Common myeloid progenitor, CD34-positive (primary cell): ENCODE data around the gene CD109. TPM values are rescaled to one million over a fixed set of nuclear protein-coding genes. Genes with fewer than 3 reads are reported as not detected.

Source experiments
- CTCF ChIA-PET: fragments of 350-600 bp; sonication (Branson Sonifier 250); formaldehyde crosslinking; loops from one replicate; lab custom pipeline; 2021; ENCODE audit warnings: antibody characterized with exemption; lab: Charles Lee
- POLR2A ChIA-PET: fragments of 350-600 bp; sonication (Branson Sonifier 250); formaldehyde crosslinking; loops from one replicate; lab custom pipeline; 2021; ENCODE audit warnings: antibody characterized with exemption; lab: Charles Lee
- DNase-seq, 3 donors: peaks; one replicate each; pipeline versions ENCODE4 v3.0.0 to v3.0.0-alpha.2; 2013
- H3K27ac ChIP-seq, 2 experiments: 1 replicate in 1 of 2; 2 replicates in 1 of 2; pipeline ENCODE4 v1.7.0; 2013; ENCODE audit warnings: inconsistent platforms in 2 of 2, low read length in 2 of 2, mild to moderate bottlenecking in 2 of 2, low read depth in 1 of 2, moderate library complexity in 1 of 2; ENCODE audit not compliant: severe bottlenecking in 2 of 2, insufficient read depth in 1 of 2, poor library complexity in 1 of 2
- H3K27me3 ChIP-seq, 5 experiments: replicated peaks in 2 of 5; 1 replicate in 3 of 5; 2 replicates in 2 of 5; pipeline versions ENCODE4 v1.6.1 to v1.7.0; 2013; ENCODE audit warnings: low read length in 4 of 5, mild to moderate bottlenecking in 2 of 5, moderate library complexity in 2 of 5, inconsistent platforms in 1 of 5; ENCODE audit not compliant: insufficient read depth in 5 of 5, control insufficient read depth in 4 of 5
- H3K36me3 ChIP-seq, 4 experiments: 1 replicate in 2 of 4; 2 replicates in 2 of 4; pipeline versions ENCODE4 v1.6.1 to v1.7.0; 2013; ENCODE audit warnings: low read length in 3 of 4, control low read depth in 1 of 4, mild to moderate bottlenecking in 1 of 4; ENCODE audit not compliant: control insufficient read depth in 4 of 4, insufficient read depth in 4 of 4
- H3K4me1 ChIP-seq, 4 experiments: 1 replicate in 3 of 4; 2 replicates in 1 of 4; pipeline versions ENCODE4 v1.6.1 to v1.7.1; 2013; ENCODE audit warnings: low read length in 3 of 4, mild to moderate bottlenecking in 3 of 4, control low read depth in 1 of 4, inconsistent platforms in 1 of 4, moderate library complexity in 1 of 4; ENCODE audit not compliant: control insufficient read depth in 4 of 4, insufficient read depth in 4 of 4; ENCODE audit errors: control extremely low read depth in 1 of 4
- H3K4me3 ChIP-seq, 7 experiments: 1 replicate in 4 of 7; 2 replicates in 3 of 7; pipeline versions ENCODE4 v1.5.1 to v1.7.0; 2013; ENCODE audit warnings: mild to moderate bottlenecking in 7 of 7, low read length in 6 of 7, moderate library complexity in 6 of 7, inconsistent platforms in 2 of 7, low read depth in 2 of 7, control low read depth in 1 of 7; ENCODE audit not compliant: insufficient read depth in 4 of 7, control insufficient read depth in 1 of 7; ENCODE audit errors: extremely low read depth in 1 of 7
- H3K9me3 ChIP-seq, 5 experiments: 1 replicate in 4 of 5; 2 replicates in 1 of 5; pipeline versions ENCODE4 v1.6.1 to v1.7.1; 2013; ENCODE audit warnings: low read length in 4 of 5, mild to moderate bottlenecking in 2 of 5, inconsistent platforms in 1 of 5, low read depth in 1 of 5, moderate library complexity in 1 of 5; ENCODE audit not compliant: control insufficient read depth in 4 of 5, insufficient read depth in 2 of 5; ENCODE audit errors: control extremely low read depth in 1 of 5
- WGBS: methylation state at CpG from one replicate; pipeline ENCODE4 v1.1.5; 2013; ENCODE audit not compliant: insufficient coverage; 5-methylcytosine and 5-hydroxymethylcytosine counted together
- polyA plus RNA-seq: library from polyadenylated mRNA; unstranded; fragments of 120-200 nt; gene quantifications from one replicate; pipeline ENCODE4 v1.2.1, GENCODE V29; 2013

Gene CD109
- 41.5 TPM for polyA plus RNA-seq

DNA sequence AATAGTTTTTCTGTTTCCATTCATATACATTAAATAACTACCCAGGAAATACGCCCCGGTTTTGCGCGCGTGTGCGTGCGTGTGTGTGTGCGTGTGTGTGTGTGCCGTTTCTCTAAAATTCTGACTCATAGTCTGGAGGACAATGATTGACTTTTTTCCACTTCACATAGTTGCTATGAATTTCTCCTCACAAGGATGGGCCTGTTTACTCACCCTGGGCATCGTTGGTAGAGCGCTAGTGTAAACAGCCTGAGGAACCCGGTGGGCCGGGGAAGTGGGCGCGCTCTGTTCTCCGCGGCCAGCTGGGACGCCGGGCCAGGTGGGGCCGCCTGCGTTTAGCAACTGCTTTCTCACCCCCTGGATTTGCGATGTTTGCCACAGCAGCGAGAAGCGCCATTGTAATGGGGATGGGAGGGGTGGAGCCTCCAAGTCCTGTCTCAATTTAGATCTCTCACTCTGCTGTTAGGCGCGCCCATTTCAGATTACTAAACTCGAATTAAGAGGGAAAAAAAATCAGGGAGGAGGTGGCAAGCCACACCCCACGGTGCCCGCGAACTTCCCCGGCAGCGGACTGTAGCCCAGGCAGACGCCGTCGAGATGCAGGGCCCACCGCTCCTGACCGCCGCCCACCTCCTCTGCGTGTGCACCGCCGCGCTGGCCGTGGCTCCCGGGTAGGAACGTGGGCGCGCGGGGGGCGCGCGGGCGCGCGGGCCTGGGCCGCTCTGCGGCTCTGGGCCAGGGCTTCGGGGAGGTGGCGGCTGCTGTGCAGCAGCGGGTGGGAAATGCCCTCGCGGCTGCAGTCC is at the start of gene CD109:
TSS of gene CD109 (plus strand) at position 585 of the 803 bp plus-strand sequence. CDS start at position 598, 13 bp downstream.
- peaks cover 31 to 52% (median 45%) of the 10 kb centered on the region in 4 experiments for H3K4me1 ChIP-seq
- H3K27ac ChIP-seq: peak within 1 kb of the TSS; percentile 86 to 94
- peaks cover 0 to 4% (median 0%) of the 10 kb centered on the region in 4 experiments for H3K36me3 ChIP-seq
- peak; percentile 87 to 97 (median 96) for DNase-seq
- H3K27me3 ChIP-seq: no peaks in the 10 kb centered on the region
- CTCF ChIA-PET: interaction anchor here (0.9 to 10.3 kb wide), 7 partner anchors 14 to 43 kb away, joined by 3 to 68 read pairs (median 4); no protein-coding TSS in a partner anchor
- peak within 1 kb of the TSS; percentile 73 to 97 (median 85) for H3K4me3 ChIP-seq
- 0% methylated on average over 48 of the region's 61 CpGs for WGBS
- POLR2A ChIA-PET: no interaction called here
- peaks cover 0 to 3% (median 0%) of the 10 kb centered on the region in 5 experiments for H3K9me3 ChIP-seq

DNA sequence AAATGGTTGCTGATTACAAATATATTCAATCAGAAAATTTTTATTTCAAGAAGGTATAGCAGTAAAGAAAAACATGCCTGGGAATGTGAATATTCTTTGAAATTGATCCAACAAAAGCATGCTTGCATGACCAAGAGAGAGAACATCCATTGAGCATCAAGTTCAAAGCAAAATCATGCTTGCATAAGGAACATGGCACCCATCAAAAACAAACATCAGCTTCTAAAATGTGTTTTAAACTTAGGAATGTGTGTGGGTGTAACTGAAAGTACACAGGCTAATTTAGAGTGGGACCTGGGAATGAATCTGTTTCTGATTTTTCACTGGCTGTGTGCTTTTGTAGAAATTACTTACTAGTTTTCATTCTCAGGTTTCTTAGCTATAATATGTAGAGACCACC is 47.8 kb upstream of the CD109 start:
- Histone ChIP-seq H3K27ac (no peak overlapping the region), H3K36me3 (peaks cover 5 to 11% (median 8%) of the 10 kb centered on the region in 4 experiments), H3K9me3 (no peaks in the 10 kb centered on the region), H3K27me3 (no peaks in the 10 kb centered on the region), H3K4me3 (no peak overlapping the region), H3K4me1 (peaks cover 0 to 16% (median 6%) of the 10 kb centered on the region in 4 experiments)
- POLR2A ChIA-PET: no interaction called here
- CTCF ChIA-PET: interaction anchor here (1.2 to 1.5 kb wide), 2 partner anchors 74 to 85 kb away, joined by 4 to 5 read pairs; no protein-coding TSS in a partner anchor
- DNase-seq: no peak

DNA sequence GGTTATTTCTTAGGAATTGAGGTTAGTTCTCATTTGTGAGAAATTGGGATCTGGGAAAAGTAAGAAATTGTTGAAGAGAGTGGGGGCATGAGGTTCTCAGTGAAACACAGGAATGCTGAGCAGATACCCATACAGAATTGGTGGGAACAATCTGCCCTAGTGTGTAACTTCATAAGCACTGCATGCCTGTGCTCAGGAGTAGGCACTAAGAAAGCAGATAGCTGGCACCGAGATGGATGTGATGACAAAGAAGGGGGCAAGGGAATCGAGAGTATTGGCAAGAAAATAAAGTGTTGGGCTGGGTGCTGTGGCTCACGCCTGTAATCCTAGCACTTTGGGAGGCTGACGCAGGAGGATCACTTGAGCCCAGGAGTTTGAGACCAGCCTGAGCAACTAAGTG is 46.2 kb upstream of the CD109 start:
- CTCF ChIA-PET: no interaction called here

DNA sequence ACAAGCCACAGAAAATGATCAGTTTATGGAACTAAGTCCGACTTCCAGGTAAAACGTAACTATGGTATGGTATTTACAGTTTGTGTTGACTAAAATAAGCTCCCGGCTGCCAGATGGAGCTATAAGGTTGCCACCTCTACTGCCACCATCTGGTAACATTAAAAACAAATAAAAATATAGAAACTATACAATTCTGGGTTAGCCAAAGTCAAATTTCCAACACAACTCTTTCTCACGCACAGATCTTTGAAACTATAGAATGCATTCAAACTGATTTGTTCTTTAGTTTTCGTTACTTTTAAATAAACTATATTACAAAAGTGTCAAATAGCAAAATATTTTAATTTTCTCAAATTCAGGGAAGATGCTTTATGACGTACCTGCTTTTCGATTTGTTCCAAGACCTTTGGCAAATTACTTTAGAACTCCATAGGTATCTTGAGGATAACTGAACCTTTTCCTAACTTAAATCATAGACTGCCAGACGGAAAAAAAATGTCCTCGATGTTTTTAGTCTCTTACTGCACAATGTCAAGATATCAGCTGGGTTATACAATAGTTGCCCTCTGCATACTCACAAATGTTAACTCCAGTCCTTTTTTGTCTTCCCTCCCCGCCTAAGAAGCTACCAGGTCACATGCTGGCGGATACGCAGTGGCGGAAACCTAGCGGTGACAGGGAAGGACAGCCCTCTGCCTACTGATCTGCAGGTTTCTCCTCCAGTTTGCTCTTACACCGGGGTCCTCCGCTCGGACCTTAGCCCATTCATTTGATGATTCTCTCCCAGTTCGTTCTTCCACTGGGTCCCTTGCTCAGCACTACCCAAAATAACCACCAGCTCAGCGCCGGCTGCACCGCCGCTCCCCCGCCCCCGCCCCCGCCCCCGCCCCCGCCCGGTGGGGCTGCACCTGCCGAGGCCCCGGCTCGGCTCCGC is 43.1 kb upstream of the CD109 start:
- ChIA-PET POLR2A (interaction anchor here (0.7 to 1.5 kb wide), 5 partner anchors 11 to 136 kb away, joined by 3 read pairs; no protein-coding TSS in a partner anchor), CTCF (interaction anchor here (0.6 to 3.9 kb wide), 20 partner anchors 9 to 140 kb away, joined by 3 to 37 read pairs (median 5); no protein-coding TSS in a partner anchor)
- Histone ChIP-seq H3K4me3 (peak overlapping the region; percentile 86 to 97 (median 94)), H3K9me3 (no peaks in the 10 kb centered on the region), H3K36me3 (peaks cover 5 to 11% (median 8%) of the 10 kb centered on the region in 4 experiments), H3K27me3 (no peaks in the 10 kb centered on the region), H3K27ac (peak overlapping the region in 1 of 2 experiments; percentile 90), H3K4me1 (peaks cover 4 to 26% (median 15%) of the 10 kb centered on the region in 4 experiments)
- peak; percentile 73 to 88 (median 83) for DNase-seq
- WGBS: under 1% methylated on average over 18 of the region's 32 CpGs

More for the DNA sequence above, 46.2 kb upstream of the CD109 start:
- Histone ChIP-seq H3K27ac (no peak overlapping the region), H3K4me3 (no peak overlapping the region), H3K27me3 (no peaks in the 10 kb centered on the region), H3K9me3 (no peaks in the 10 kb centered on the region), H3K36me3 (peaks cover 5 to 11% (median 8%) of the 10 kb centered on the region in 4 experiments), H3K4me1 (peaks cover 3 to 21% (median 11%) of the 10 kb centered on the region in 4 experiments)
- DNase-seq: no peak
- POLR2A ChIA-PET: no interaction called here
- 0% methylated on average over 1 of the region's 4 CpGs for WGBS

DNA sequence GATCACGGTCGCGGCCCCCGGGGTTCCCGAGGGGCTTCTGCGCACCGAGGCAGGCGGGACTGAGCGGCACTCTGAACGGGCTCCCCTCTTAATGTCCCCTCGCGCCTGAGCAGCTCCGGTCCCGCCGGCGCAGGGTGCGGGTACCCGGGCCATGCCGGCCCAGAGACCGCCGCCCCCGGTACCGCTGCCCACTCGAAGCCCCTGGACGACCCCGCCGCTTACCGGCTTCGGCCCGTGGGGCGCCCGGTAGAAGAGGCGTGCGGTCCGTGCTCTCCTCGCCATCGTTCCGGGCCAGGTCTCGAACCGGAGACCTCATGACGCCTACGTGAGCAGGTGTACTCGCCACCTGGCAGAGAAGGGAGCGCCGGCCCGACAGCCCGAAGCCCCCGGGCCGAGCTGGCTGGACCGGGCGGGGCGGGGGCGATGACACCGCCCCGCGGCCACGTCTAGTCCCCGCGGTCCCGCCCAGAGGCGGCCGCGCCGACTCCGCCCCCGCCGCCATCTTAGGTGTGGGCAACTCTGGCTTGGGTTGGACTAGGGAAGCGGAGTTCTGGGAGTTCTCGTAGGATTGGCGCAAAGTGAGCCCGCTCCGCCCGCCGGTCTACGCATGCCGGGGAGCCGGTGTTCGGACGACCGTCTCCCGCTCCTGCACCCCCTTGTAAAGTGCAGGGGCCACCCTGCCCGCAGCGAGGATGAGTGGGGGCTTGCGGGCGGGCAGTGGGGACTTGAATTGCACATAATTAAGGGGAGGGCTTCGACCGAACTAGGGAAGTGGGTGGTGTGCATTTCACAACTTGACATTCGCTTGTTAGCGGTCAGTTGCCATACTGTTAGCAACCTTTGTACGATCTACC is 42.2 kb upstream of the CD109 start, which contains the start of gene SLC17A5:
TSS of gene SLC17A5 (minus strand) at position 422 of the 854 bp plus-strand sequence. CDS start at position 316, 106 bp downstream.
- H3K4me1 ChIP-seq: peaks cover 4 to 26% (median 15%) of the 10 kb centered on the region in 4 experiments
- peak within 1 kb of the TSS; percentile 61 to 90 for H3K27ac ChIP-seq
- peak; percentile 92 to 97 (median 95) for DNase-seq
- H3K9me3 ChIP-seq: no peaks in the 10 kb centered on the region
- POLR2A ChIA-PET: interaction anchor here (0.6 to 1.5 kb wide), 7 partner anchors 12 to 192 kb away, joined by 3 to 4 read pairs (median 3); partner anchors contain the start of gene MTO1
- H3K4me3 ChIP-seq: peak within 1 kb of the TSS; percentile 86 to 97 (median 94)
- WGBS: 0% methylated on average over 82 of the region's 90 CpGs
- H3K36me3 ChIP-seq: peaks cover 2 to 8% (median 4%) of the 10 kb centered on the region in 4 experiments
- H3K27me3 ChIP-seq: no peaks in the 10 kb centered on the region
- CTCF ChIA-PET: interaction anchor here (1.1 to 3.9 kb wide), 16 partner anchors 9 to 141 kb away, joined by 3 to 37 read pairs (median 5); no protein-coding TSS in a partner anchor
